ENCODE measurements around the gene TRA2B. TPM values are rescaled to one million over a fixed set of nuclear protein-coding genes. Genes with fewer than 3 reads are reported as not detected.

TRA2B gene
- total RNA-seq, 1 donor from 2014 or later = 42.7 TPM

GRCh38 chr3:185976100-185976499 is 38.3 kb upstream of the TRA2B start:
- no peaks in the 10 kb centered on the region for H3K9me3 ChIP-seq (replicated peaks)
- intact Hi-C loops (cut with micrococcal nuclease) = no loop called here
- H3K4me3 ChIP-seq = no peak overlapping the region
- DNase-seq = no peak
- no peaks in the 10 kb centered on the region for H3K27me3 ChIP-seq (ENCODE audit: low read depth)
- H3K36me3 ChIP-seq = no peaks in the 10 kb centered on the region
- H3K27ac ChIP-seq (replicated peaks) = no peak overlapping the region
- H3K4me1 ChIP-seq = no peaks in the 10 kb centered on the region
- no peak for TF ChIP-seq CTCF (IDR thresholded peaks at IDR 0.05; ENCODE audit: borderline replicate concordance)

GRCh38 chr3:185971579-185971978 is 33.8 kb upstream of the TRA2B start:
- Histone ChIP-seq H3K36me3 (no peaks in the 10 kb centered on the region), H3K27ac (replicated peaks) (no peak overlapping the region), H3K4me3 (no peak overlapping the region), H3K27me3 (ENCODE audit: low read depth) (no peaks in the 10 kb centered on the region), H3K4me1 (no peaks in the 10 kb centered on the region), H3K9me3 (replicated peaks) (no peaks in the 10 kb centered on the region)
- TF ChIP-seq CTCF (IDR thresholded peaks at IDR 0.05; ENCODE audit: borderline replicate concordance) = no peak
- intact Hi-C loops (cut with micrococcal nuclease) = no loop called here
- DNase-seq = no peak

GRCh38 chr3:185968168-185968567 is 30.4 kb upstream of the TRA2B start:
- Histone ChIP-seq H3K36me3 (no peaks in the 10 kb centered on the region), H3K4me3 (no peak overlapping the region), H3K4me1 (no peaks in the 10 kb centered on the region), H3K27ac (replicated peaks) (no peak overlapping the region), H3K27me3 (ENCODE audit: low read depth) (no peaks in the 10 kb centered on the region), H3K9me3 (replicated peaks) (peaks cover 8% of the 10 kb centered on the region)
- intact Hi-C loops (cut with micrococcal nuclease) = no loop called here
- TF ChIP-seq CTCF (IDR thresholded peaks at IDR 0.05; ENCODE audit: borderline replicate concordance) = no peak
- DNase-seq = no peak

- no peak for DNase-seq
- Histone ChIP-seq H3K4me3 (no peak overlapping the region), H3K9me3 (replicated peaks) (peaks cover 8% of the 10 kb centered on the region), H3K27ac (replicated peaks) (no peak overlapping the region), H3K27me3 (ENCODE audit: low read depth) (no peaks in the 10 kb centered on the region), H3K36me3 (no peaks in the 10 kb centered on the region), H3K4me1 (no peaks in the 10 kb centered on the region)
- intact Hi-C loops (cut with micrococcal nuclease) = no loop called here
- no peak for TF ChIP-seq CTCF (IDR thresholded peaks at IDR 0.05; ENCODE audit: borderline replicate concordance)
These were observed 28.8 kb upstream of the TRA2B start for GRCh38 chr3:185966655-185967054.

GRCh38 chr3:185965496-185965895 is 27.7 kb upstream of the TRA2B start:
- Histone ChIP-seq H3K4me3 (no peak overlapping the region), H3K4me1 (no peaks in the 10 kb centered on the region), H3K36me3 (no peaks in the 10 kb centered on the region), H3K27me3 (ENCODE audit: low read depth) (no peaks in the 10 kb centered on the region), H3K9me3 (replicated peaks) (peaks cover 8% of the 10 kb centered on the region), H3K27ac (replicated peaks) (no peak overlapping the region)
- TF ChIP-seq CTCF (IDR thresholded peaks at IDR 0.05; ENCODE audit: borderline replicate concordance) = no peak
- intact Hi-C loops (cut with micrococcal nuclease) = no loop called here
- DNase-seq = no peak
